ENCODE results near the gene HIVEP3.

HIVEP3 gene

GRCh38 chr1:41608211-41608610 lies 310.5 kb downstream of the HIVEP3 start:
- no peak for DNase-seq

- DNase-seq = no peak
Observed at GRCh38 chr1:41607808-41608207, 310.9 kb downstream of the HIVEP3 start.

GRCh38 chr1:41599912-41600311 lies 318.8 kb downstream of the HIVEP3 start:
- no peak for DNase-seq

GRCh38 chr1:41598325-41598724 lies 320.4 kb downstream of the HIVEP3 start:
- DNase-seq = no peak

- no peak for DNase-seq
Observed at GRCh38 chr1:41592451-41593125, 326.1 kb downstream of the HIVEP3 start.

- DNase-seq = no peak
Observed at GRCh38 chr1:41591891-41592290, 326.8 kb downstream of the HIVEP3 start.

- no peak for DNase-seq
Observed at GRCh38 chr1:41590331-41590730, 328.4 kb downstream of the HIVEP3 start.

- no peak for DNase-seq
Observed at GRCh38 chr1:41589395-41589794, 329.3 kb downstream of the HIVEP3 start.

GRCh38 chr1:41588334-41588875 lies 330.3 kb downstream of the HIVEP3 start:
- DNase-seq = no peak

- DNase-seq = no peak
Observed at GRCh38 chr1:41587791-41588190, 330.9 kb downstream of the HIVEP3 start.

- no peak for DNase-seq
Observed at GRCh38 chr1:41586230-41586629, 332.5 kb downstream of the HIVEP3 start.

GRCh38 chr1:41583658-41584547 lies 334.8 kb downstream of the HIVEP3 start:
- DNase-seq = no peak

GRCh38 chr1:41582851-41583657 lies 335.7 kb downstream of the HIVEP3 start:
- no peak for DNase-seq

- DNase-seq = no peak
Observed at GRCh38 chr1:41582351-41582750, 336.4 kb downstream of the HIVEP3 start.

GRCh38 chr1:41582004-41582325 lies 336.8 kb downstream of the HIVEP3 start:
- DNase-seq = no peak

GRCh38 chr1:41581216-41582003 lies 337.3 kb downstream of the HIVEP3 start:
- DNase-seq = no peak

- no peak for DNase-seq
Observed at GRCh38 chr1:41580520-41581172, 338.1 kb downstream of the HIVEP3 start.

- DNase-seq = no peak
Observed at GRCh38 chr1:41580021-41580420, 338.7 kb downstream of the HIVEP3 start.

GRCh38 chr1:41578712-41579335 lies 339.9 kb downstream of the HIVEP3 start:
- DNase-seq = no peak

- no peak for DNase-seq
Observed at GRCh38 chr1:41576620-41577019, 342.1 kb downstream of the HIVEP3 start.

- no peak for DNase-seq
Observed at GRCh38 chr1:41576206-41576605, 342.5 kb downstream of the HIVEP3 start.
